OCI-LY1 (cell line): ENCODE results near the gene EBF3.

Source experiments
- CTCF ChIP-seq: fragments of 200-600 bp; sonication (generic), shearing (Covaris generic); IDR thresholded peaks from 2 replicates; pipeline ENCODE4 v1.5.1; 2017; ENCODE audit warnings: mild to moderate bottlenecking, antibody characterized with exemption, low read length, moderate library complexity, mixed read lengths
- EZH2 ChIP-seq: fragments of 200-600 bp; sonication (generic), shearing (Covaris generic); IDR thresholded peaks from 2 replicates; pipeline ENCODE4 v1.8.0; 2017; ENCODE audit warnings: borderline replicate concordance, mixed run types, mild to moderate bottlenecking, antibody characterized with exemption, low read length, moderate library complexity, mixed read lengths

GRCh38 chr10:129951101-129951969 lies 12.7 kb downstream of the EBF3 start:
- TF ChIP-seq CTCF: no peak
- no peak for TF ChIP-seq EZH2
